Hippocampal formation (tissue), 2 donors: Measurements from ENCODE around the gene IRAK3.

Experiments used
- DNase-seq, 2 donors: peaks; one replicate each; lab custom pipeline; 2025; lab: John Stamatoyannopoulos, UW

The IRAK3 gene

GRCh38 chr12:66188584-66189485 lies at the start of gene IRAK3:
Gene IRAK3, plus strand, starts transcription at chr12:66189214. Its CDS starts 86 bp downstream, at chr12:66189300.
- peak in 1 of 2 donors; percentile 35 for DNase-seq

- DNase-seq: no peak
These were observed 49.7 kb upstream of the IRAK3 start for GRCh38 chr12:66139328-66139727.

GRCh38 chr12:66140731-66141130 lies 48.3 kb upstream of the IRAK3 start:
- DNase-seq: no peak

GRCh38 chr12:66141299-66141698 lies 47.7 kb upstream of the IRAK3 start:
- DNase-seq: no peak

GRCh38 chr12:66142826-66143225 lies 46.2 kb upstream of the IRAK3 start:
- DNase-seq: no peak

GRCh38 chr12:66143868-66144267 lies 45.1 kb upstream of the IRAK3 start:
- DNase-seq: no peak

GRCh38 chr12:66144791-66145754 lies 43.9 kb upstream of the IRAK3 start:
- DNase-seq: peak in 1 of 2 donors; percentile 26

- no peak for DNase-seq
These were observed 39.2 kb upstream of the IRAK3 start for GRCh38 chr12:66149702-66150398.

GRCh38 chr12:66152732-66153131 lies 36.3 kb upstream of the IRAK3 start:
- DNase-seq: no peak

- DNase-seq: no peak
These were observed 34.2 kb upstream of the IRAK3 start for GRCh38 chr12:66154776-66155175.

- no peak for DNase-seq
These were observed 32.4 kb upstream of the IRAK3 start for GRCh38 chr12:66156654-66157053.

GRCh38 chr12:66159123-66159522 lies 29.9 kb upstream of the IRAK3 start:
- no peak for DNase-seq

GRCh38 chr12:66160704-66161103 lies 28.3 kb upstream of the IRAK3 start:
- no peak for DNase-seq

GRCh38 chr12:66162701-66163100 lies 26.3 kb upstream of the IRAK3 start:
- DNase-seq: no peak

- DNase-seq: no peak
These were observed 25.7 kb upstream of the IRAK3 start for GRCh38 chr12:66163289-66163688.

GRCh38 chr12:66164349-66164821 lies 24.6 kb upstream of the IRAK3 start:
- DNase-seq: no peak

GRCh38 chr12:66165141-66165540 lies 23.9 kb upstream of the IRAK3 start:
- no peak for DNase-seq

GRCh38 chr12:66166561-66166960 lies 22.5 kb upstream of the IRAK3 start:
- no peak for DNase-seq

- DNase-seq: no peak
These were observed 20.6 kb upstream of the IRAK3 start for GRCh38 chr12:66168410-66168809.

GRCh38 chr12:66169221-66170170 lies 19.5 kb upstream of the IRAK3 start, which contains the start of gene TMBIM4:
Gene TMBIM4, minus strand, starts transcription at chr12:66169996. Its CDS starts 45 bp downstream, at chr12:66169951.
- peak; percentile 90 to 91 for DNase-seq
